Adrenal gland (tissue), 12 donors: Measurements from ENCODE around the gene CAMTA1. TPM values are rescaled to one million over a fixed set of nuclear protein-coding genes. Genes with fewer than 3 reads are reported as not detected.

ENCODE experiments used
- DNase-seq, 7 donors: peaks; one replicate each; pipeline ENCODE4 v3.0.0-alpha.2; 2019 to 2020
- H3K27ac ChIP-seq, 5 donors: fragments of 200-600 bp; sonication (generic) in 4 of 5; 1 replicate in 3 of 5; 2 replicates in 2 of 5; pipeline versions ENCODE4 v1.5.1 to v1.8.0; 2016 to 2020; ENCODE audit warnings: mild to moderate bottlenecking in 1 of 5
- H3K27me3 ChIP-seq: fragments of 200-600 bp; 2 replicates; pipeline ENCODE4 v1.8.0; 2021
- H3K36me3 ChIP-seq, 2 donors: fragments of 200-600 bp; replicated peaks in 1 of 2; 1 replicate in 1 of 2; 2 replicates in 1 of 2; pipeline versions ENCODE4 v1.5.1 to v1.8.0; 2018 to 2022
- H3K4me1 ChIP-seq, 2 donors: fragments of 200-600 bp; replicated peaks in 1 of 2; 1 replicate in 1 of 2; 2 replicates in 1 of 2; pipeline versions ENCODE4 v1.5.1 to v1.8.0; 2018 to 2021
- H3K4me3 ChIP-seq, 4 donors: fragments of 200-600 bp; sonication (generic) in 3 of 4; one replicate each; pipeline ENCODE4 v1.5.1; 2016 to 2018
- H3K9me3 ChIP-seq, 3 donors: fragments of 200-600 bp; sonication (generic) in 1 of 3; replicated peaks in 1 of 3; 1 replicate in 2 of 3; 2 replicates in 1 of 3; pipeline versions ENCODE4 v1.5.1 to v1.8.0; 2016 to 2021
- CTCF ChIP-seq, 6 experiments: fragments of 450-650 bp in 4 of 6; fragments of 200-600 bp in 2 of 6; sonication (generic) in 1 of 6; IDR thresholded peaks; 1 replicate in 5 of 6; 2 replicates in 1 of 6; pipeline versions ENCODE4 v1.5.1 to v1.8.0; 2016 to 2021; ENCODE audit warnings: antibody characterized with exemption in 6 of 6, mild to moderate bottlenecking in 2 of 6, moderate library complexity in 1 of 6
- POLR2A ChIP-seq, 2 donors: fragments of 450-650 bp; IDR thresholded peaks; one replicate each; pipeline ENCODE4 v1.6.1; 2017; ENCODE audit warnings: antibody characterized with exemption in 2 of 2, mild to moderate bottlenecking in 2 of 2, moderate library complexity in 1 of 2
- WGBS, 4 donors: extraction: QIAGEN DNeasy Blood & Tissue Kit in 2 of 4; methylation state at CpG; one replicate each; pipeline versions ENCODE4 v1.1.5 to v1.1.7; 2013 to 2017; 5-methylcytosine and 5-hydroxymethylcytosine counted together
- intact Hi-C, 2 donors: fragments of 100-400 bp; cut with DNase I; formaldehyde crosslinking; loops; one replicate each; pipeline versions ENCODE4 v1.14.1 to v1.15.0; 2022 to 2023
- polyA plus RNA-seq, 3 donors: library from polyadenylated mRNA; stranded (reverse); fragments of 200-250 nt in 2 of 3; fragments of 350-450 nt in 1 of 3; fragmentation: Illumina TruSeq in 1 of 3; extraction: RNeasy Lipid Tissue Mini Kit (QIAGEN cat#74804) in 1 of 3; gene quantifications; one replicate each; pipeline ENCODE4 v1.2.3, GENCODE V29; 2013 to 2014
- total RNA-seq, 9 donors: library from RNA; depleted of rRNA in 4 of 9; stranded (reverse); fragments of >200 nt in 4 of 9; fragments of 120-200 nt in 1 of 9; fragmentation: NEBNext Ultra II Directional in 1 of 9; extraction: Animal tissue kit (Norgen Biotek cat#: 25700) in 1 of 9; gene quantifications; one replicate each; pipeline versions ENCODE4 v1.1.0 to v1.2.4, GENCODE V29; 2013 to 2023
- donor health status: healthy with polysubstance abuse.
- donor health status: Bipolar disorder and iron deficiency.
- donor health status: DM: yes; HTN: yes; CAD: no.
- donor health status: DM: no; HTN: no; CAD: no.
- donor health status: DM: no; HTN: no; CAD: no.
- donor health status: DM: yes; HTN: yes; CAD: no.

Gene CAMTA1
- total and polyA plus RNA-seq, 12 donors = 62.9 to 141 (median 96.9) TPM

GRCh38 chr1:7743346-7743745 lies 958.1 kb downstream of the CAMTA1 start:
- no peaks in the 10 kb centered on the region for H3K36me3 ChIP-seq
- DNase-seq = no peak
- WGBS, 4 donors = 85 to 89% (median 88%) methylated on average over 6 of the region's 6 CpGs
- H3K9me3 ChIP-seq = no peaks in the 10 kb centered on the region
- H3K4me1 ChIP-seq = no peaks in the 10 kb centered on the region
- no peak overlapping the region for H3K27ac ChIP-seq
- no peak overlapping the region for H3K4me3 ChIP-seq
- intact Hi-C loops = no loop called here
- H3K27me3 ChIP-seq = no peaks in the 10 kb centered on the region
- TF ChIP-seq CTCF (IDR thresholded peaks at IDR 0.05) = no peak
- no peak for TF ChIP-seq POLR2A (IDR thresholded peaks at IDR 0.05)

DNA sequence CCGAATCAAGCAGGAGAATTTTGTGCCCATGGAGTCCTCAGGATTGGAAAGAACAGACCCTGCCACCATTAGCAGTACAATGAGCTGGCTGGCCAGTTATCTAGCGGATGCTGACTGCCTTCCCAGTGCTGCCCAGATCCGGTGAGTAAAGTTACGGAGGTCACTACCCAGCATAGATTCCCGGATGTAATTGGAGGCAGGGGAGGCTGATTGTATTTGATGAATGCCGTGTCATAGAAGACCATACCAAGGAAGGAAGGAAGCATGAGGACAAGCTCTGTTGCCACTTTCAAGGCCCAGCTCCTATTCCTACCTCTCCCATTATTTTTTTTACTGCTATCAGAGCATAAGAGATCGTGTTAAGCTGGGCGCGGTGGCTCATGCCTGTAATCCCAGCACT lies 959.6 kb downstream of the CAMTA1 start:
- H3K4me3 ChIP-seq = no peak overlapping the region
- no peak overlapping the region for H3K27ac ChIP-seq
- 81 to 89% (median 83%) methylated on average over 9 of the region's 9 CpGs for WGBS, 4 donors
- TF ChIP-seq POLR2A (IDR thresholded peaks at IDR 0.05) (no peak), CTCF (IDR thresholded peaks at IDR 0.05) (no peak)
- intact Hi-C loops = no loop called here
- H3K4me1 ChIP-seq = no peaks in the 10 kb centered on the region
- H3K27me3 ChIP-seq = no peaks in the 10 kb centered on the region
- H3K36me3 ChIP-seq = no peaks in the 10 kb centered on the region
- no peak for DNase-seq
- H3K9me3 ChIP-seq = no peaks in the 10 kb centered on the region

DNA sequence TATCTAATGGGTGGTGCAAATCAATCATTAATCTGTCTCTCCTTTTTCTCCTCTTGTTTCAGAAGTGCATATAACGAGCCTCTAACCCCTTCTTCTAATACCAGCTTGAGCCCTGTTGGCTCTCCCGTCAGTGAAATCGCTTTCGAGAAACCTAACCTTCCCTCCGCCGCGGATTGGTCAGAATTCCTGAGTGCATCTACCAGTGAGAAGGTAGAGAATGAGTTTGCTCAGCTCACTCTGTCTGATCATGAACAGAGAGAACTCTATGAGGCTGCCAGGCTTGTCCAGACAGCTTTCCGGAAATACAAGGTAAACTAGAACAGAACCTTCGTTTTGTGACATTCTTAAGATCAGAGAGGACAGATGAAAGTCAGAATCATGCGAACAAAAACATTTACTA lies 960.5 kb downstream of the CAMTA1 start:
- TF ChIP-seq POLR2A (IDR thresholded peaks at IDR 0.05) = no peak
- TF ChIP-seq CTCF (IDR thresholded peaks at IDR 0.05) = no peak
- WGBS, 4 donors = 89 to 94% (median 92%) methylated on average over 10 of the region's 10 CpGs
- intact Hi-C loops = no loop called here

DNA sequence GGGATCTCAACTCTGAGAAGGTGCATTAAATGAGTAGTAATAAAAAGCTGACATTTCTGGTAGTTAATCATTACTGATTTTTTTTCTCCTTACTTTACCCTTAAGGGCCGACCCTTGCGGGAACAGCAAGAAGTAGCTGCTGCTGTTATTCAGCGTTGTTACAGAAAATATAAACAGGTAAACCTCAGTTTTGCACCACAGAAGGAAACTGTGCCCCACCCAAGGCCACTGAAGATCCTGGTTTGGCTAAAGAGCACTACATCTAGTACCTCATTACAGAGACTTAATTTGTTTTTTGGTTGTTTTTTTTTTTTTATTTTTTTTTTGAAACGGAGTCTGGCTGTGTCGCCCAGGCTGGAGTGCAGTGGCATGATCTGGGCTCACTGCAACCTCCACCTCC lies 962.4 kb downstream of the CAMTA1 start:
- DNase-seq = no peak
- WGBS, 4 donors = 81 to 96% (median 92%) methylated on average over 5 of the region's 5 CpGs
- H3K4me1 ChIP-seq = no peaks in the 10 kb centered on the region
- no peaks in the 10 kb centered on the region for H3K36me3 ChIP-seq
- no peaks in the 10 kb centered on the region for H3K27me3 ChIP-seq
- H3K27ac ChIP-seq = no peak overlapping the region
- TF ChIP-seq CTCF (IDR thresholded peaks at IDR 0.05) = no peak
- TF ChIP-seq POLR2A (IDR thresholded peaks at IDR 0.05) = no peak
- H3K9me3 ChIP-seq = no peaks in the 10 kb centered on the region
- no peak overlapping the region for H3K4me3 ChIP-seq
- intact Hi-C loops = no loop called here

More for the DNA sequence above, 960.5 kb downstream of the CAMTA1 start:
- H3K27me3 ChIP-seq = no peaks in the 10 kb centered on the region
- no peaks in the 10 kb centered on the region for H3K9me3 ChIP-seq
- no peak overlapping the region for H3K4me3 ChIP-seq
- H3K36me3 ChIP-seq = no peaks in the 10 kb centered on the region
- DNase-seq = no peak
- no peak overlapping the region for H3K27ac ChIP-seq
- H3K4me1 ChIP-seq = no peaks in the 10 kb centered on the region
